ENCODE measurements around the gene SYT17. TPM values are rescaled to one million over a fixed set of nuclear protein-coding genes. Genes with fewer than 3 reads are reported as not detected.

The SYT17 gene
- total and polyA plus RNA-seq, 2 experiments from 2014 or later = 0.32 to 1.5 TPM

DNA sequence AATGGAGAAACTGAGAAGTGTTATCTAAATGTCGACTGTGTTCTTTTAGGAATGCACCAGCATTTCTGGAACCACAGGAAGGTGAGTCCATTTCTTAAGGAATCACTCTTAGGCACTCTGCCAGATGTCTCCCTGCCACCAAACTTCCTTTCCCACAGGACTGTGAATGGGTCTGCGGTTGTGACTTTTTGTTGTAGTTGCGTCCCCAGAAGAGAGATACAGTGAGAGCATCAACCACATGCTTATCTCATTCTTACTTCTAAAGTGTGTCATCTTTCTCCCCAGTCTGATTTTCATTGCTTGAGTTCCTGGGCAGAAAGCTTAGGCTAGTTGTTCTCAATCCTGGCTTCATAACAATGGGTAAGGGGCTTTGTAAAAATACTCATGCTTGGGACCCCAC is 40.8 kb upstream of the SYT17 start:
- H3K4me3 ChIP-seq = no peak overlapping the region
- TF ChIP-seq, protein P1, sequence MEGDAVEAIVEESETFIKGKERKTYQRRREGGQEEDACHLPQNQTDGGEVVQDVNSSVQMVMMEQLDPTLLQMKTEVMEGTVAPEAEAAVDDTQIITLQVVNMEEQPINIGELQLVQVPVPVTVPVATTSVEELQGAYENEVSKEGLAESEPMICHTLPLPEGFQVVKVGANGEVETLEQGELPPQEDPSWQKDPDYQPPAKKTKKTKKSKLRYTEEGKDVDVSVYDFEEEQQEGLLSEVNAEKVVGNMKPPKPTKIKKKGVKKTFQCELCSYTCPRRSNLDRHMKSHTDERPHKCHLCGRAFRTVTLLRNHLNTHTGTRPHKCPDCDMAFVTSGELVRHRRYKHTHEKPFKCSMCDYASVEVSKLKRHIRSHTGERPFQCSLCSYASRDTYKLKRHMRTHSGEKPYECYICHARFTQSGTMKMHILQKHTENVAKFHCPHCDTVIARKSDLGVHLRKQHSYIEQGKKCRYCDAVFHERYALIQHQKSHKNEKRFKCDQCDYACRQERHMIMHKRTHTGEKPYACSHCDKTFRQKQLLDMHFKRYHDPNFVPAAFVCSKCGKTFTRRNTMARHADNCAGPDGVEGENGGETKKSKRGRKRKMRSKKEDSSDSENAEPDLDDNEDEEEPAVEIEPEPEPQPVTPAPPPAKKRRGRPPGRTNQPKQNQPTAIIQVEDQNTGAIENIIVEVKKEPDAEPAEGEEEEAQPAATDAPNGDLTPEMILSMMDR (IDR thresholded peaks at IDR 0.05; ENCODE audit: low read depth, low read length) = no peak
- H3K27ac ChIP-seq = no peak overlapping the region
- no peak for DNase-seq (ENCODE audit: low read depth in 1 of 2, low spot score in 1 of 2)
- no peaks in the 10 kb centered on the region for H3K4me1 ChIP-seq (ENCODE audit: low read depth)
- H3K36me3 ChIP-seq = no peaks in the 10 kb centered on the region
- no peaks in the 10 kb centered on the region for H3K9me3 ChIP-seq (ENCODE audit: low read depth)
- H3K27me3 ChIP-seq = no peaks in the 10 kb centered on the region

DNA sequence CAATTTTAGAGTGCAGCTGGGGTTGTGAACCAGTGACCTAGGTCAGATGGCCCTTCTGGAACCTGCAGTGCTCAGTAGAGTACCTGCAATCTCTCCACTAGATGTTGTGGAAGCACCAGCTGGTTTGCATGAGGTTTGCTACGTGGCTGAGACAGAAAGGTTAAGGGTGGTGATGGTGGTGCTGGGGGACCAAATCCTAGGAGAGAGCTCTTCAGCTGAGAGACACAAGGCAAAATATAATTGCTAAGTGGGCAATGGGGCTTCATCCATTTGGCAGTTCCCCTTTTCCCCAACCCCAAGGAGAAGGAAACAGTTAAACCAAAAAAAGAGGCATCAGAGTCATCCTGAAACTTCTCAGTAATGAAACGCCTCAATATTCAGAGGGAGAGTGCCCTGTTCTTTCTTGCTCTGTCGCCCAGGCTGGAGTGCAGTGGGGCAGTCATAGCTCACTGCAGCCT is 40.3 kb upstream of the SYT17 start:
- Histone ChIP-seq H3K27me3 (no peaks in the 10 kb centered on the region), H3K36me3 (no peaks in the 10 kb centered on the region), H3K4me3 (no peak overlapping the region), H3K4me1 (ENCODE audit: low read depth) (no peaks in the 10 kb centered on the region), H3K9me3 (ENCODE audit: low read depth) (no peaks in the 10 kb centered on the region), H3K27ac (no peak overlapping the region)
- TF ChIP-seq, protein P1 (IDR thresholded peaks at IDR 0.05; ENCODE audit: low read depth, low read length) = no peak
- no peak for DNase-seq (ENCODE audit: low read depth in 1 of 2, low spot score in 1 of 2)

DNA sequence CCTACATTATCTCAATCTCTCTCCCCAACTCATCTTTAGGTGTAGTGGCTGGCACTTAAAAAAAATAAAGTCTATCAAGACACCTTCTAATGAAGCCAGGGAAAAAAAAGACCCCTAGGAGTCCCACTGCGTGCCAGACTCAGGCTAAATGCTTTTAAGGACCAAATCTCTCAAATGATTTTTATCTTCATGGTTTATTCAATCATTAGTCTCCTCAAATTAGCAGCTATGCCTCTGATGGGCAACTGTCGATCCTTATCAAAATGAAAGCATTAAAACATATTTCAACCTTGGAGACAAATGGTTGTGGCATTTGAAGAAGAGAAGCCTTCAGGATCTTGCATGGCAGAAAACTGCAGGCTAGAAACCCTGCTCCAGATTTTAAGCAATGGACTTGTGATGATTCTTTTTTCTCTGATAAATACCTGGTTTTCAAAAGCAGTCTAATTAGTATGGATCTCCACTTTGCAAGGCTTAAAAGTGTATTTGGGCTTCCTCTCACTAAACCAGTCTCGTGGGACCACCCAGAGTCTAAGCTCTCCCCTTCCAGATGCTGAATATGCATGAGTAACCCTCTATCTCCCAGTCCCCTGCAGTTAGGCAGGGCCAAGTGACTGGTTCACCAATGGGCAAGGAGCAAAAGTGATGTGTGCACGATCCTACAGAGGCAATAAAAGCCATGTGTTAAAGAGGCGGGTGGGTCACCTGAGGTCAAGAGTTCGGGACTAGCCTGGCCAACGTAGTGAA is 39.4 kb upstream of the SYT17 start:
- H3K27me3 ChIP-seq = no peaks in the 10 kb centered on the region
- H3K4me1 ChIP-seq (ENCODE audit: low read depth) = no peaks in the 10 kb centered on the region
- no peaks in the 10 kb centered on the region for H3K9me3 ChIP-seq (ENCODE audit: low read depth)
- H3K4me3 ChIP-seq = no peak overlapping the region
- no peaks in the 10 kb centered on the region for H3K36me3 ChIP-seq
- no peak for DNase-seq (ENCODE audit: low read depth in 1 of 2, low spot score in 1 of 2)
- TF ChIP-seq, protein P1 (IDR thresholded peaks at IDR 0.05; ENCODE audit: low read depth, low read length) = no peak
- H3K27ac ChIP-seq = no peak overlapping the region

DNA sequence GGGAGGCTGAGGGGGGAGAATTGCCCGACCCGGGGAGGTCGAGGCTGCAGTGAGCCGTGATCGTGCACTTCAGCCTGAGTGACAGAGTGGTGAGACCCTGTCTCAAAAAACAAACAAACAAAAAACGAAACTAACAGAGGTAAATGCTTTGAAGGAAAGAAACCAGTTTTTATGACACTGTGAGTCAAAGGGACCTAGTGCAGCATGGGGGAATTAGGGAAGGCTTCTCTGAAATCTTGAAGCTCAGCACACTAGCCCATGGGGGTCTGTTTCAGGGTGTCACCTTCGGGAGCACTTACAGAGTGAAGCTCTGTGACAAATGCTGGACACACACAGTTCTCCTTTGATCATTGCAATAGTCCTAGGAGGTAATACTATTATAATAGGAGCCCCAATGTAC is 37.7 kb upstream of the SYT17 start:
- Histone ChIP-seq H3K4me1 (ENCODE audit: low read depth) (no peaks in the 10 kb centered on the region), H3K27me3 (no peaks in the 10 kb centered on the region), H3K9me3 (ENCODE audit: low read depth) (no peaks in the 10 kb centered on the region), H3K27ac (no peak overlapping the region), H3K36me3 (no peaks in the 10 kb centered on the region), H3K4me3 (no peak overlapping the region)
- TF ChIP-seq, protein P1 (IDR thresholded peaks at IDR 0.05; ENCODE audit: low read depth, low read length) = no peak
- DNase-seq (ENCODE audit: low read depth in 1 of 2, low spot score in 1 of 2) = no peak

DNA sequence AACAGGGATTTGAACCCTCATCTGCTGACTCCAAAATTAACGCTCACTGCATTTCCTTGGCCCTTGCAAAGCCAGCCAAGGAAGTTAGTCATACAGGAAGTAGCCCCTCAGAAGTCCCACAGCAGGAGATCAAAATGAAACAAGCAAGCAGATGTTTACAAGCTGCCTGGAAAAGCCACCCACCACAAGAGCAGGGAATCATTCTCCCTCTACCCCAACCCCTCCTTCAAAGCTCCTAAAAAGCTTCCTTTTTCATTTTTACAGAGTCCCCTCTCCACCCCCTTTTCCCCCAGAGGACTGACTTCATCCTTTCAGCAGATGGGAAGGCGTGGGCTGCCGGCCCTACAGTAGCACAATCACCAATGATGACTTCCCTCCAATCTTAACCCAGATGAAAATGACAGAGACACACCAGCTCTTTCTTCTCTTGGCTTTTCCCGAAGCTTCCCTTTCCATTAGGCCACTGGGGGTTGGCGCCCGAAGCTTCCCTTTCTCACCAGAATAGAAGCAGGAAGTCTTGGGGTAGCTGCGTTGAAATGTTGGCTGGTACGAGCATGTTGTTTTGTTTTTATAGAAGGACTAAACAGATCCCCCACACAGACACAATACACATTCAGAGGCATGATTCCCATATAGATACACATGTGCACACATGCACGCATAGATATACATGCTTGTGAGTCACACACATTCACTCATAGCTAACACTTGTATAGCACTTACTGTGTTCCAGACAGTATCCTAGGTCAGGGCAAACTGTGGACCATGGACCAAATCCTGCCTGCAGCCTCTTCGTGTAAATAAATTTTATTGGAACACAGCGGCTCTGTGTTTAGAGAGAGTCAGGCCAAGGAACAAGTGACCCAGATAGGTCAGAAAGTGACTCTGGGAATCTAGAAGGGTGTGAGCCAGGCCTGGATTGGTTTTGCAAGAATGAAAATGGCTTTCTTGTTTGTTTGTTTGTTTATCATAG is 36.9 kb upstream of the SYT17 start:
- DNase-seq (ENCODE audit: low read depth in 1 of 2, low spot score in 1 of 2) = peak in 1 of 2 donors; percentile 80
- Histone ChIP-seq H3K9me3 (ENCODE audit: low read depth) (no peaks in the 10 kb centered on the region), H3K27me3 (no peaks in the 10 kb centered on the region), H3K36me3 (no peaks in the 10 kb centered on the region), H3K4me3 (no peak overlapping the region), H3K27ac (no peak overlapping the region), H3K4me1 (ENCODE audit: low read depth) (no peaks in the 10 kb centered on the region)
- TF ChIP-seq, protein P1 (IDR thresholded peaks at IDR 0.05; ENCODE audit: low read depth, low read length) = no peak

Measured in cardiac muscle cell (in vitro differentiated cells and primary cell).